HG02884 (cell line): ENCODE results near the gene WDR6.

ENCODE experiments used
- ATAC-seq: cut with Tn5 transposase; IDR thresholded peaks from one replicate; pipeline ENCODE4 v1.9.1; 2021; ENCODE audit warnings: mild to moderate bottlenecking, moderate library complexity; ENCODE audit not compliant: unreplicated experiment

WDR6 gene

GRCh38 chr3:49013738-49014660 lies 6.8 kb downstream of the WDR6 start:
- ATAC-seq, result no peak

GRCh38 chr3:49015072-49015471 lies 7.9 kb downstream of the WDR6 start:
- ATAC-seq, result no peak

GRCh38 chr3:49015765-49016164 lies 8.6 kb downstream of the WDR6 start:
- no peak for ATAC-seq

DNA sequence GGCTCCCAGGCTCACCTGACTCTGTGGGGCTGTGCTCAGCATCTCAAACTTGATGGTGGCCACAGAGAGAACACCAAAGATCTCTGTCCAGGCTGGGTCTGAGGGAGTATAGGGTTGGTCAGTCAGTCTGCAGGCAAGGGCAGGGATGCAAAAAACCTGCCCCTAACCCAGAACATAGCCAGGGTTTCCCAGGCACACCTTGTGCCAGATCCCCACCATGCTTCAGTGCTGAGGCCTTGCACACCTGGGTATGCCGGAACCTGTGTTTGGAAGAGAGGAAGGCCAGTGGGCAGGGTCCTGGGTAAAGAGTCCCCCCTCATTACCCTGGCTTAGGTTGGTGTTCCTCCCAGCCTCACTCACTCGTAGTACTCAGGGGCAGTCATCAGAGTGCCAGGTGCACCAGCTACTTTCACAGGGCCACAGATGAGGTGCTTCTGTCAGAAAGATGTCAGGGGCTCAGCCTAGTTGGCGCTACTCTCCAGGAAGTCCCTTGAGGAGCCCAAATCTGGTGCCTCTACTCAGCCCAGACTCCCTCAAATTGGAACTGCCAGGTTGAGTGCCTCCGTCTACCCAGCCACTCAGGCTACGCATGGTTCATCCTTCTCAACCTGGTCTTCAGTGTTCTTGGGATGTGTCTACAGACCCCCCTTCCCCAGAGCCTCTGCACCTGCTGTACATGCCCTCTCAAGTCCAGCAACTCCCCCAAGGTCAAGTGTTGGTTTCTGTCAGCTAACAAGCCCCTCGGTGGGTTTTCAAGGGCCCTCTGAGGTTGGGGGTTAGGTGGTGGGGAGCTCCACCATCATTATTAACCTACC lies 9.4 kb downstream of the WDR6 start:
- ATAC-seq, result no peak

DNA sequence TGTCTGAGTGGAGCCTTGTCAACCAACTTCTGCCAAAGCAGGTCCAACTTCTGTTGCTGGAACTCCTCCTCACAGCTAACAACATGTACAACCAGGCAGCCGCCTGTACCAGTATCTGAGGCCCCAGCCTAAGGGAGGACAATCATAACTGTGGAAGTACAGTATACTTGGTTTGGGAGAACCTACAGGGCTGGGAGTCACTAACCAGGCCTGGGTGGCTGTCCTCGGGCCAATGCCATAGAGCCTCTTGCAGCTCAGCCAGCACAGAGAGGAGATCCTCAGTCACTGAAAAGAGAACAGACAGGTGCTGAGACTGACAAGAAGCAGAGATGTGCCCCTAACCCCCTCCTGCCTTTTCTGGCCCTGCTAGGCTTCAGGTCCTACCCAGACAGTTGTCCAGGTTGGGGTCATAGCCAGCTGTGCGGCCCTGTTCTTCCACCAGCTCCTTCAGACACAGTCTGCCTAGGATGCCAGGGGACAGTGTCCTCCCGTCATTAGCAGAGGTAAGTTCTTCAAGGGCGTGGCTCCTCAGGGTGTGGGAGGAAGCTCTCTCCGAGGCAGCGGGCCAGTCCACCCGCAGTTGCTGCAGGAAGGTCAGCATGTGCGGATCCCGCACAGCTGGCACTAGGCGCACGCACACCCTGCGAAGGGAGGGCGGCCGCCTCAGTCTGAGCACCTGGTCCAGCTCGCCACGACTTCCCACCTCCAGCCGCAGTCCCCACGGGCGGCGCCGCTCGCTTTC lies 10.2 kb downstream of the WDR6 start:
- no peak for ATAC-seq

- no peak for ATAC-seq
Measured at GRCh38 chr3:49017971-49018706, 10.9 kb downstream of the WDR6 start, which contains the start of gene DALRD3. Gene DALRD3 (minus strand): TSS chr3:49018580. CDS start chr3:49018564, 16 bp downstream.

- ATAC-seq, result no peak
Measured at GRCh38 chr3:49018707-49019006, 11.5 kb downstream of the WDR6 start.

GRCh38 chr3:49019941-49020329 lies 12.7 kb downstream of the WDR6 start:
- ATAC-seq, result no peak

GRCh38 chr3:49020330-49021212 lies 13.4 kb downstream of the WDR6 start:
- no peak for ATAC-seq

- ATAC-seq, result peak; percentile 44
Measured at GRCh38 chr3:49021213-49021812, 14.1 kb downstream of the WDR6 start.

GRCh38 chr3:49021813-49022687 lies 14.9 kb downstream of the WDR6 start, which contains the start of gene NDUFAF3:
Gene NDUFAF3 (plus strand): TSS chr3:49022121. CDS start chr3:49022145, 24 bp downstream.
- ATAC-seq, result peak; percentile 52

DNA sequence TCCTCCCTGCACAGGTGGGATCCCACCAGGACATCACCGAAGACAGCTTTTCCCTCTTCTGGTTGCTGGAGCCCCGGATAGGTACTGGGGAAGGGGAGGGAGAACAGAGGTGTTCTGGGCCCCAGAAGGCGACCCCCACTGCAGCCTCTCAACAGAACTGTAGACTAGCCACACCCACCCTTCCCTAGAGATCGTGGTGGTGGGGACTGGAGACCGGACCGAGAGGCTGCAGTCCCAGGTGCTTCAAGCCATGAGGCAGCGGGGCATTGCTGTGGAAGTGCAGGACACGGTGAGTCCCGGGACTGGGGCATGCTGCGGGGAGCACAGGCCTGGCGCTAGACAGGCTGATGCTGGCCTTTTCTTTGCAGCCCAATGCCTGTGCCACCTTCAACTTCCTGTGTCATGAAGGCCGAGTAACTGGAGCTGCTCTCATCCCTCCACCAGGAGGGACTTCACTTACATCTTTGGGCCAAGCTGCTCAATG lies 15.5 kb downstream of the WDR6 start:
- no peak for ATAC-seq

DNA sequence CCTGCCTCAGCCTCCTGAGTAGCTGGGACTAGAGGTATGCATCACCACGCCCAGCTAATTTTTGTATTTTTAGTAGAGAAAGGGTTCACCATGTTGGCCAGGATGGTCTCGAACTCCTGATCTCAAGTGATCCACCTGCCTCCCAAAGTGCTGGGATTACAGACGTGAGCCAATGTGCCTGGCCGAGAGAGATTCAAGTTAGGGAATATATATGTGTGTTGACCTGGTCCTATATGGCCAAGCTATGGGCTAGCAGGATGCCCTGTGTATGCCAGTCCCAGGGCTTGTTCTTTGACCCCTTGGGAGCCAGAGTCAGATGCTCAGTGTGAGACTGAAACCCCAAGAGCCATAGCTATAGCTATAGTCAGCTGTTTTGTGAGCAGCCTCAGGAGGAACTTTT lies 16.6 kb downstream of the WDR6 start:
- no peak for ATAC-seq

DNA sequence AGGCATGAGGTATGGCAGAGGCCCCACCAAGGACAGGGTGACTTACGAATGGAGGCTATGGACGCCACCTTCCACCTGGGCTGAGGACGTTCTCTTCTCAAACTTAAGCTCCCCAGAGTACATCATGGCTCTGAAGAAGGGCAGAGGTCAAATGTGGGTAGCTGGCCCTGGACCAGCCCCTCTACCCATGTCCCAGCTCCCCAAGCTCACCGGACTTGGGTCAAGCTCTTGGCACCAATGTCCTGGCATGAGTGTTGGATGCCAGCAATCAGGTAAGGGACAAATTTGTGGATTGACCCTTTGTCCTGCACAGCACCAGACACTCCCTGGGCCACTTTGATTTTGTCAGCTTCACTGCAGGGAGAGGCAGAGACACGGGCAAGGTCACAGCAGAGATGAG lies 17.3 kb downstream of the WDR6 start:
- ATAC-seq, result no peak

GRCh38 chr3:49025005-49025792 lies 18.0 kb downstream of the WDR6 start:
- ATAC-seq, result no peak

DNA sequence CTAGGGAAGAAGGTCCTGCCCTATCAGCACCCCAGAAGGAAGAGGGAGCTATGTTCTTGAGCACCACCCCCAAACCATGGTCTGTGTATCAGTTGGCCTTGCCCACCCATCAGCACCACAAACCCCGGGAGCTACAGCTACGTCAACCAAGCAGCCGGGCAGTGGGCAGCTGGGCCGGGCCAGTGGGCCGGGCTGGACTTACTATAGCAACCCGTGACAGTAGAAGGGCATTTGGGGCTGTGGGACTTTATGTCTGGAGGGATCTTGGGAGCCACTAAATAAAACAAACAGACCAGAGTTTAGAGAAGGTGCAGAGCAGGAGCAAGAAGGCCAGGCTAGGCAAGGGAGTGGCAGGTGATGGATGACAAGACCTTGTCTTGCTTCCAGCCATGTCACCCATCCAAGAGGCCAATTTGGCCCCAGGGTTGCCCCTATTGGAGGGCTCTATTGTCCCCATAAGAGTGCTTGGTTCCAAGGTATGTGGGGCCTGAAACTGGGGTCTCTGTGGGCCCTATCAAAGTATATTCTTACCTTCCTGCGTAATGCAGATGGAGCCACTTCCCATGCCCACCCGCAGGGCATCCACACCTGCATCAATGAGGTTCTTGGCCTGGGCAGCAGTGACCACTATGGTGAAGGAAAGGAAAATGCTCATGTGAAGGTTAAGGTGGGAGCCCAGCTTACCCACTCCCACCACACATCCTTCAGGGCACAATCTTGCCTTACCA lies 18.8 kb downstream of the WDR6 start:
- no peak for ATAC-seq

DNA sequence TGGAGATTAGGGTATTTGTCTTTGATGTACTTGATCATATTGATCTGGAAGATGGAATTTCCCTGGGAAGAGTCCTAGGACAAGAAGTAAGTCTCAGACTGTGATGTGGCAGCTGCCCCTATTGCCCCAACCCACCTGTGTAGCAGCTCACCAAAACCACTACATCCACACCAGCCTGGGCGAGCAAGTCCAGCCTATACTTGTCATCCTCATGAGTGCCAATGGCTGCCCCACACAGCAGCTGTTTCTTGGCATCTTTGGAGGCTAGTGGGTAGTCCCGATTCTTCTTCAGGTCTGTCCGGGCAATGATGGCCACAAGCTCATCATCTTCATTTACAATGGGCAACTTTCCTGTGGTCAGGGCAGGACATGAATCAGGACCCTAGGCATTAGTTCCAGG lies 19.3 kb downstream of the WDR6 start:
- no peak for ATAC-seq
